ENCODE data around the gene HEG1. TPM values are rescaled to one million over a fixed set of nuclear protein-coding genes. Genes with fewer than 3 reads are reported as not detected.
A peak's percentile ranks its signal among the peaks of the same experiment; 100 is the strongest.

Gene HEG1
- total RNA-seq, 1 donor: 199 TPM

- peak; percentile 71 for DNase-seq (ENCODE audit: low read depth)
- no peak for TF ChIP-seq CTCF (IDR thresholded peaks at IDR 0.05; ENCODE audit: insufficient read depth, low read depth, low read length)
Measured at GRCh38 chr3:125051715-125052581, 3.8 kb downstream of the HEG1 start.

DNA sequence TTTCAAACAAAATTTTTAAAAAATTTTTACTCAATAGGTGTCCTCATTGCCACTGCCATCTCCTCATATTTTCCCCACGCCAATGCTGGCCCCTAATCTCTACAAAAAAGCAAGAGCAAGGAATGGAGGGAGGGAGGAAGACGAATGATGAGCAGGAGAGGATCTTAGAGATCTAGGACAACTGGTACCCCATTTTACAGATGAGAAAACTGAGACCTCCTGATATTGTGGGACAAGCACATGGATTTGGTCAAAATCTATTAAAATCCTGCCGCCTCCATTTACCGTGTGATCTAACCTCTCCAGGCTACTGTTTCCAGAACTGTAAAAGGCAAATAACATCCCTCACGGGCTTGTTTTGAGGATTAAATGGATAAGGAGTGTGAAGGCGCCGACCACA lies 4.6 kb downstream of the HEG1 start:
- TF ChIP-seq CTCF (IDR thresholded peaks at IDR 0.05; ENCODE audit: insufficient read depth, low read depth, low read length): no peak
- DNase-seq (ENCODE audit: low read depth): no peak
- no peak overlapping the region for H3K4me3 ChIP-seq (ENCODE audit: low read depth, low read length)

More at GRCh38 chr3:125051715-125052581, 3.8 kb downstream of the HEG1 start:
- H3K4me3 ChIP-seq (ENCODE audit: low read depth, low read length): peak overlapping the region; percentile 76

DNA sequence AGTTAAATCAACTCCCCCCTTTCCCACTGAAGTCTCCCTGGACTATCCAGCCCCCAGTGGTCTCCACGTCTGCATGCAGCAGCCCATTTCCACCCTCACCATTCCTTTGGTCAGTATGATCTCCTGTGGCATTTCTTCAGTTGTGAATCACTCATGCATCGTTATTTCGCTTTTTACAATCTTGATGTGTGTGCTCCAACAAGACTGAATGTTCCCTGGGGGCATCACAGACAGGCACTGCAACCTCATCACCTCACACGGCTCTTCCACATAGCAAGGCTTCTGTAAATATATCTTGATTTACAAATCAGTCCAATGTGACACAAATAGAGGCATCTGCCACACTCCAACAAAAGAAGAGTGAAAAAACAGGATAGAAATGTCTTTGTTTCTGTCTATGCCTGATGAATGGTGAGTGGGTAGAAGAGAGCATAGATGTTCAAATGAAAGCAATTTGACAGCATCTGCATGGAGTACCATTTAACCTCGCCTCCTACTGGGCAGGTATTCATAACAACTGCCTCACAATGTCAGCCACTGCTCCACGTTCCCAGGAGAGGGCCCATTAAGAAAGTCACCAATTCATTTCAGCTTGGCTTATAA lies 5.2 kb downstream of the HEG1 start:
- no peak for TF ChIP-seq CTCF (IDR thresholded peaks at IDR 0.05; ENCODE audit: insufficient read depth, low read depth, low read length)
- no peak overlapping the region for H3K4me3 ChIP-seq (ENCODE audit: low read depth, low read length)
- DNase-seq (ENCODE audit: low read depth): no peak

DNA sequence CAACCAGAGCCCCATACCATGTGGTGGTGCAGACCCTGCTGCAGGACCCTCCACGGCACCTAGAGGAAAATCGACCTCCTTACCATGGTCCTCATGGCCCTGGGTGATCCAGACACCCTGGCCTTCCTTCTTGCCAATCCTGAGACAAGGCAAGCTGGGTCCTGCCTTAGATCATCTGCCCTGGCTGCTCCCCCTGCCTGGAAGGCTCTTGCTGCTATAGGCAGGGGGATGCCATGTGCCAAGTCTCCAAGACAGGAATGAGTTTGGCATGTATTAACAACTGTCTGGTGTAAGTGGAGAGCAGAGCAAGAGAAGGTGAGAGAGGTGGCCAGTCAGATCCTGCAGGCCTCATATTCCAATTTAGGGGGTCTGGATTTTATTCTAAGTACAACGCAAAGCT lies 7.5 kb downstream of the HEG1 start:
- no peak for TF ChIP-seq CTCF (IDR thresholded peaks at IDR 0.05; ENCODE audit: insufficient read depth, low read depth, low read length)
- no peak for DNase-seq (ENCODE audit: low read depth)
- H3K4me3 ChIP-seq (ENCODE audit: low read depth, low read length): no peak overlapping the region

GRCh38 chr3:125045965-125046364 lies 9.8 kb downstream of the HEG1 start:
- H3K4me3 ChIP-seq (ENCODE audit: low read depth, low read length): no peak overlapping the region
- peak; percentile 77 for DNase-seq (ENCODE audit: low read depth)
- peak; percentile 39 for TF ChIP-seq CTCF (IDR thresholded peaks at IDR 0.05; ENCODE audit: insufficient read depth, low read depth, low read length)

- H3K4me3 ChIP-seq (ENCODE audit: low read depth, low read length): no peak overlapping the region
- DNase-seq (ENCODE audit: low read depth): peak; percentile 77
- TF ChIP-seq CTCF (IDR thresholded peaks at IDR 0.05; ENCODE audit: insufficient read depth, low read depth, low read length): no peak
Measured at GRCh38 chr3:125045194-125045593, 10.6 kb downstream of the HEG1 start.
